ENCODE measurements around the gene RNF26. TPM values are rescaled to one million over a fixed set of nuclear protein-coding genes. Genes with fewer than 3 reads are reported as not detected.

Gene RNF26
- polyA plus RNA-seq, 1 experiment: 27.1 TPM

GRCh38 chr11:119372260-119373058 is 38.1 kb downstream of the RNF26 start:
- H3K27ac ChIP-seq (ENCODE audit: low read depth, low read length): no peak overlapping the region
- POLR2A ChIA-PET: no interaction called here
- no peak for TF ChIP-seq CTCF (IDR thresholded peaks at IDR 0.05; ENCODE audit: low read depth, low read length)

DNA sequence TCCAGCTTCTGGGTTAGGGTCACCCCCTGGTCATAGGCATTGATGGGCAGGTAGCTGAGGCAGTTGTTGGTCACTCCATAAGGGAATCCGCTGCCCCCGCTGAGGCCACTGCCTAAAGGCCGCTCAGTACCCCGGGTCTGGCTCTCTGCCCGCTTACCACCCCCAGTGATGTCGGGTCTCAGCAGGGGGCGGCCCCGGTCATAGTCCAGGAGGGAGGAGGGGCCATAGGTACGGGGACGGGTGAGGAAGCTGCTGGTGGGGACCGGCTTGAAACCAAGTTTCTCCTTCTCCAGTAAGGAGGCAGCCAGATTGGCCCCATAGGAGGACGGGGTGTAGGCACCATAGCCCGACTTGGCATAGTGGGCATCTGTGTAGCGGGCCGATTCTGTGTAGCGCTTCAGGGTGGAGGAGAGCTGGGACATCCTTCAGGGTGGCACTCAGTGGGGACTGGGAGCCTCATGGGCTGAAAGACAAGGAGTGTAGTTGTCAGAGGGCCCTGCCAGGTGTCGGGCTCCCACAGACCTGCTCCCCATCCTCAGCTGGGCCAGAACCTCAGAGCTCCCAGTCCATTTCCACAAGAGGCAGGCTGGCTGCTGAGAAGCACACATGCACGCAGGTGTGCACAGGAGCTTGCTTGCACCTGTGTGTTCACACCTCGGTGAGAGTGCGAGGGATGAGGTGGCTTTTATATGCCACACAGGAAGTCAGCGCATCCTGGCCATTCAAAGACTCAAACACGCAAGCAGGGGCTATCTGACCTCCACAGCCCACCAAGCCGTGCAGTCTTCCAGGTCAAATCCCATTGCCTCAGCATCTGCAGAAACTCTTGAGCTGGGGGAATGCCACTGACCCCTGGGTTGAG is 39.0 kb downstream of the RNF26 start:
- TF ChIP-seq CTCF (IDR thresholded peaks at IDR 0.05; ENCODE audit: low read depth, low read length): no peak
- H3K27ac ChIP-seq (ENCODE audit: low read depth, low read length): no peak overlapping the region
- ChIA-PET POLR2A (interaction anchor here (1.0 kb wide), 1 partner anchor 9 kb away, joined by 3 read pairs; no protein-coding TSS in a partner anchor), CTCF (interaction anchor here (0.7 to 7.5 kb wide), 21 partner anchors 9 to 271 kb away, joined by 3 to 102 read pairs (median 4); partner anchors contain the start of genes C1QTNF5 and DPAGT1)
- H3K27me3 ChIP-seq (ENCODE audit: control insufficient read depth, insufficient read depth, low read length): peaks cover 12% of the 10 kb centered on the region
- H3K4me3 ChIP-seq (ENCODE audit: low read depth, low read length): no peak overlapping the region
- no peaks in the 10 kb centered on the region for H3K9me3 ChIP-seq (ENCODE audit: control insufficient read depth, insufficient read depth, low read length)
- no peak for DNase-seq (ENCODE audit: low read depth, low spot score)

More at GRCh38 chr11:119372260-119373058, 38.1 kb downstream of the RNF26 start:
- no peak for DNase-seq (ENCODE audit: low read depth, low spot score)
- Histone ChIP-seq H3K4me3 (ENCODE audit: low read depth, low read length) (no peak overlapping the region), H3K27me3 (ENCODE audit: control insufficient read depth, insufficient read depth, low read length) (peaks cover 12% of the 10 kb centered on the region), H3K9me3 (ENCODE audit: control insufficient read depth, insufficient read depth, low read length) (no peaks in the 10 kb centered on the region)
- CTCF ChIA-PET: interaction anchor here (1.5 to 7.5 kb wide), 6 partner anchors 8 to 50 kb away, joined by 4 to 102 read pairs (median 30); partner anchors contain the start of gene C1QTNF5

- Histone ChIP-seq H3K4me3 (ENCODE audit: low read depth, low read length) (no peak overlapping the region), H3K27ac (ENCODE audit: low read depth, low read length) (no peak overlapping the region), H3K9me3 (ENCODE audit: control insufficient read depth, insufficient read depth, low read length) (no peaks in the 10 kb centered on the region), H3K27me3 (ENCODE audit: control insufficient read depth, insufficient read depth, low read length) (peaks cover 12% of the 10 kb centered on the region)
- ChIA-PET POLR2A (interaction anchor here (1.0 kb wide), 2 partner anchors 10 to 18 kb away, joined by 3 to 5 read pairs; no protein-coding TSS in a partner anchor), CTCF (interaction anchor here (0.7 to 7.5 kb wide), 29 partner anchors 9 to 272 kb away, joined by 3 to 102 read pairs (median 4); partner anchors contain the start of genes C1QTNF5, CBL, DPAGT1 and MCAM)
- peak; percentile 51 for DNase-seq (ENCODE audit: low read depth, low spot score)
- TF ChIP-seq CTCF (IDR thresholded peaks at IDR 0.05; ENCODE audit: low read depth, low read length): peak; percentile 97
Measured at GRCh38 chr11:119373921-119374631, 39.7 kb downstream of the RNF26 start.

GRCh38 chr11:119374632-119375336 is 40.5 kb downstream of the RNF26 start:
- H3K27ac ChIP-seq (ENCODE audit: low read depth, low read length): peak overlapping the region; percentile 21
- POLR2A ChIA-PET: interaction anchor here (1.0 to 2.2 kb wide), 4 partner anchors 10 to 42 kb away, joined by 3 to 12 read pairs (median 4); no protein-coding TSS in a partner anchor
- CTCF ChIA-PET: interaction anchor here (0.5 to 7.5 kb wide), 30 partner anchors 8 to 734 kb away, joined by 3 to 102 read pairs (median 4); partner anchors contain the start of genes C1QTNF5, CBL, DPAGT1 and MCAM

More at GRCh38 chr11:119374632-119375336, 40.5 kb downstream of the RNF26 start:
- DNase-seq (ENCODE audit: low read depth, low spot score): no peak
- Histone ChIP-seq H3K9me3 (ENCODE audit: control insufficient read depth, insufficient read depth, low read length) (no peaks in the 10 kb centered on the region), H3K4me3 (ENCODE audit: low read depth, low read length) (no peak overlapping the region), H3K27me3 (ENCODE audit: control insufficient read depth, insufficient read depth, low read length) (peaks cover 12% of the 10 kb centered on the region)
- no peak for TF ChIP-seq CTCF (IDR thresholded peaks at IDR 0.05; ENCODE audit: low read depth, low read length)

Measured in AG04450 (cell line).